NT2/D1 (cell line): Measurements from ENCODE around the gene POR.

ENCODE experiments used
- DNase-seq: peaks from one replicate; pipeline ENCODE4 v3.0.0-alpha.2; 2011; ENCODE audit warnings: low read depth, low spot score
- H3K27me3 ChIP-seq: 2 replicates; pipeline ENCODE4 v1.6.0; 2011; ENCODE audit warnings: mild to moderate bottlenecking; ENCODE audit not compliant: insufficient read length, insufficient read depth
- H3K36me3 ChIP-seq: 2 replicates; pipeline ENCODE4 v1.6.1; 2011; ENCODE audit warnings: mild to moderate bottlenecking, low read length, mixed read lengths; ENCODE audit not compliant: insufficient read depth, insufficient read length
- H3K4me1 ChIP-seq: 2 replicates; pipeline ENCODE4 v1.5.1; 2011; ENCODE audit not compliant: insufficient read depth, insufficient read length
- H3K4me3 ChIP-seq: 2 replicates; pipeline ENCODE4 v1.5.1; 2011; ENCODE audit warnings: low read depth; ENCODE audit not compliant: insufficient read length
- H3K9ac ChIP-seq: 2 replicates; pipeline ENCODE4 v1.6.0; 2011; ENCODE audit warnings: low read depth; ENCODE audit not compliant: insufficient read length
- H3K9me3 ChIP-seq: 2 replicates; pipeline ENCODE4 v1.5.1; 2011; ENCODE audit warnings: mild to moderate bottlenecking, low read length; ENCODE audit not compliant: insufficient read depth
- SUZ12 ChIP-seq: IDR thresholded peaks from 2 replicates; pipeline ENCODE4 v1.6.1; 2011; ENCODE audit not compliant: insufficient read length, insufficient read depth; ENCODE audit errors: extremely low read depth
- YY1 ChIP-seq: IDR thresholded peaks from 2 replicates; pipeline ENCODE4 v1.6.1; 2011; ENCODE audit not compliant: insufficient read length, insufficient read depth
- ZNF274 ChIP-seq: IDR thresholded peaks from 2 replicates; pipeline ENCODE4 v1.6.1; 2011; ENCODE audit warnings: mild to moderate bottlenecking, low read depth, low read length

Gene POR

DNA sequence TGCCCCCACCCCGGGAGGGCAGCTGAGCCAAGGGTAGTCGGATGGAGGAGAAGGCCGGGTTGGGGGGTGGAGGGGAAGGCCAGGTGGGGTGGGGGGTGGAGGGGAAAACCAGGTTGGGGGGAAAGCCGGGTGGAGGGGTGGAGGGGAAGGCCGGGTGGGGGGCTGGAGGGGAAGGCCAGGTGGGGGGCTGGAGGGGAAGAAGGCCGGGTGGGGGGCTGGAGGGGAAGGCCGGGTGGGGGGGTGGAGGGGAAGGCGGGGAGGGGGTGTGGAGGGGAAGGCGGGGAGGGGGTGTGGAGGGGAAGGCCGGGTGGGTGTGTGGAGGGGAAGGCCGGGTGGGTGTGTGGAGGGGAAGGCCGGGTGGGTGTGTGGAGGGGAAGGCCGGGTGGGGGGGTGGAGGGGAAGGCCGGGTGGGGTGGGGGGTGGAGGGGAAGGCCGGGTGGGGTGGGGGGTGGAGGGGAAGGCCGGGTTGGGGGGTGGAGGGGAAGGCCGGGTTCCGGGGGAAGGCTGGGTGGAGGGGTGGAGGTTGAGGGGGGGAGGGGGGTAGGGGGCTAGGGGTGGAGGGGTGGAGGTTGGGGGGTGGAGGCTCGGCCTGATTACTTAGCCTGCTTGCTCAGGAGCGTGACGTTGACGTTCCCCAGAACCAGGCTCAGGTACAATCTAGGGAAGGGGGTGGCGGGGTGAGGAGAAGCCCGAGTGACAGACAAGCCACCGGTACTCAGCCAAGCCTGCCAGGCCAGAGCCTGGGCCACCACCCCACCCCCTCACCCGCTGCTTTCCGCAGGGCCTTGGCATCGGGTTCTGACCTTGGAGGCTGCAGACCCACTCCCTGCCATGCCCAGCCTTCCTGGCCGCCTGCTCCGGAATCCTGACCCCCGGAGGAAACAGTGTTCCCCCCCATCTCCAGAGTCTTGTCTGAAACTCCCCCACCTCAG lies 73.9 kb downstream of the POR start:
- Histone ChIP-seq H3K9me3 (no peaks in the 10 kb centered on the region), H3K9ac (no peak overlapping the region), H3K36me3 (peaks cover 41% of the 10 kb centered on the region), H3K27me3 (no peaks in the 10 kb centered on the region), H3K4me3 (no peak overlapping the region), H3K4me1 (peaks cover 19% of the 10 kb centered on the region)
- TF ChIP-seq ZNF274 (no peak), YY1 (no peak), SUZ12 (no peak)
- DNase-seq: no peak

DNA sequence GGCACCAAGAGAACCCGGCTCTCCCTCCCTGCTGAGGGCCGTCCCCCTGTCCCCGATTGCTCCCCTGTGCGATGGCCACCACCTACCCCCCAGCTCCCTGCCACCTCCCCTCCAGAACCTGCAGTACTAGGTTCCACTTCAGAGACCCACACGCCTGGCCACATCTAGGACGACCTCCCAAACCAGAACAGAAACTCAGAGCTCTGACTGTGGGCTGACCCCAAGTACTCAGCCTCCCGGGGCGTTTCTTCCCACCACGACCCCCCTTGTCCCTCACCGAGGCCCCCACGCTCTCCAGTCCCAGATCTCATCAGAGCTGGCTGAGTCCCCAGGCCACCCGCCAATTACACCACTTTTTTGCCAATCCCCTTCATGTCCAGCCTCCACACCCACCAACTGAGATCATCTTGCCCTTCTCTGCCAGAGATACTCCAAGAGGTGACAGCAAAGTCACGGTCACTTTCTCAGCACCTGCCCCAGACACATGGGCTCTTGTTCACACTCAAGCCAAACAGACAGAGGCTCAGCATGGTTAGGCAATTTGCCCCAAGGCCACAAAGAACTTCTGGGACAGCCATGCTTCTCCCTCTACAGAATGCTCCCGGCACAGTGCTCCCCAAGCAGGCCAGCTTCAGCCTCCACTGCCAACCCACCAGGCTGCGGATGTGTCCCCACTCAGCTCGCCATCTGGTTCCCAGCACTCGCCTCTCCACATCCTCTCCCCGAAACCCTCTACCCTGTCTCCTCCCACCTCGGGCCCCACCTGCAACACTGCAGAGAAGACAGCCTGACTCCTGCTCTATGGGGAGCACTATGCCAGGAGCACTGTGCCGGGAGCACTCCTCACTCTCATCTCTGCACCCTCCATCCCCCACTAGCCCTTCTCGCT lies 74.8 kb downstream of the POR start:
- TF ChIP-seq SUZ12: no peak
- TF ChIP-seq ZNF274: no peak
- TF ChIP-seq YY1: no peak
- no peak overlapping the region for H3K4me3 ChIP-seq
- H3K9ac ChIP-seq: no peak overlapping the region
- H3K27me3 ChIP-seq: no peaks in the 10 kb centered on the region
- H3K9me3 ChIP-seq: no peaks in the 10 kb centered on the region
- DNase-seq: no peak
- H3K36me3 ChIP-seq: peaks cover 35% of the 10 kb centered on the region
- H3K4me1 ChIP-seq: peaks cover 19% of the 10 kb centered on the region

DNA sequence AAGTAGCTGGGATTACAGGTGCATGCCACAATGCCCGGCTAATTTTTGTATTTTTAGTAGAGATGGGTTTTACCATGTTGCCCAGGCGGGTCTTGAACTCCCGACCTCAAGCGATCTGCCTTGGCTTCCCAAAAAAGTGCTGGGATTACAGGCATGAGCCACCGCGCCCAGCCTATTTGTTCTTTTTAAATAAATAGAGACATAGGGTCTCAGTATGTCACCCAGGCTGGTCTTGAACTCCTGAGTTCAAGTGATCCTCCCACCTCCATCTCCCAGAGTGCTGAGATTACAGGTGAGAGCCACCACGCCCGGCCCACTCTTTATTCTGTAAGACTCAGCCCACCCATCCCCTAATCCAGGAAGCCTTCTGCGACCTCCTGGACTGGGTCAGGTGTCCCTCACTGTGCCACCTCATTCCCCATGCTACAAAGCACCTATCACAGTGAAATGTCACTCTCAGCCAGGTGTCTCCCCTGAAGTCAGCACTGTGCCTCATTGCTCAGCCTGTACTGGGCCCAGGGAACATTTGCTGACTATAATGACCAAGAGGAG lies 76.7 kb downstream of the POR start:
- Histone ChIP-seq H3K4me1 (peaks cover 23% of the 10 kb centered on the region), H3K4me3 (no peak overlapping the region), H3K9ac (no peak overlapping the region), H3K9me3 (no peaks in the 10 kb centered on the region), H3K27me3 (no peaks in the 10 kb centered on the region), H3K36me3 (peaks cover 35% of the 10 kb centered on the region)
- DNase-seq: no peak
- no peak for TF ChIP-seq ZNF274
- TF ChIP-seq YY1: no peak
- TF ChIP-seq SUZ12: no peak

DNA sequence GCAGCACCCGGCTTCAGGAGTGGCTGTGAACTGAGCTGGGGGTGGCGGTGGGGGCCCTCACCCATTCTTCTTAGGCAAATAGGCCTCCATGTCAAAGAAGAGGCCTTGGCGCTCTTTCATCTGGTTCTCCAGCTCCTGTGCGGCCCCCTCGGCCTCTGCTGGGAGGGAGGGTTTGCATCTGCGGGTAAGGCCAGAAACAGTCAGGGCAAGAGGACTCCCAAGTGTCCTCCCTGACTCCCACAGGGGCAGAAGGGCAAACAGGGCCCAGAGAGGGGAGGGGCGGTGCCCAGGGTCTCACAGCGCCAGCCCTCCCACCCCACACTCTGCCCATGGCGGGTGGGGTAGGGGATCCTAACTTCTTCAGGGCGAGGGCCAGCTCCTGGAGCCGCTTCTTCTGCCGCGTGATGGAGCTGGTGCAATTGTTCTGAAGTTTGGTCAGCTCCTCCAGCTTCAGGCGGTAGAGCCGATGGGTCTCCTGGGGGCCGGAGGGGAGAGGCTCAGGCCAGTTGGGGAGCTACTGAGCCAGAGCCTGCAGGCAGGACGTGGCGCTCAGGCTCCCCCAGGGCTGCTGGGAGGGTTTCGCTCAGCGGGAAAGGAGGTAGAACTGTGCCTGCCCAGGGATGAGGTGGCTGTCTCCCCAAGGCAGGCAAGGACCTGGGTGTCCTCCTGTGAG lies 77.3 kb downstream of the POR start:
- H3K27me3 ChIP-seq: no peaks in the 10 kb centered on the region
- H3K4me1 ChIP-seq: peaks cover 23% of the 10 kb centered on the region

DNA sequence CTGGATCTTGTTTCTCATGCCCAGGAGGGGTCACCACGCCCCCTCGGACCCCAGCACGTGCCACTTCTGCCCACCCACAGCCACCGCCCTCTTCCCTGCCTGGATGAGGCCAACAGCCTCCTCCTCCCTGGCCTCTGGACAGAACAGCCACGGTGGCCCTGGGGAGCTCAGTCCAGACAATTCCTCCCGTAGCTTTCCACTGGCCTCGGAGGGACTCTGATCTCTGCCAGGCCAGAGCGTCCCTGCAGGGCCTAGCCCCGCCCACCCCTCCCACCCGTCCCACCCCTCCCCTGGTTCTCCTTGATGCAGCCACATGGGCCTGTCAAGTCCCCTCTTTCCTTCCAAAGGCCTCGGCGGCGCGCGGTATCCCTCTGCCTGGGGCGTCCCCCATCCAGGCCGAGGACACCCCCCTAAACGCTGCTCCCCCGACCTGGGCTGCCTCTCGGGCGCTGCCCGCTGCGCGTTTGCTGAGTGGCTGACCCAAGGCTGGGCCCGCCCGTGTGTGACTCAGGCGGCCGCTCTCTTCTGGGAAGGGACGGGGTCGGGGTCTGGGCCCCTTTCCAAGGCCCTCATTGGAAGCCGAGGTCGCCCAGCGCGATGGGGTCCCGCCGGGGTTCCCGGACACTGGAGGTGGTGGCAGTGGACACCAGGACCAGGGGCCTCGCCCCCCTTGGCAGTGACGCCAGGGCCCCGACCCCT lies 78.9 kb downstream of the POR start:
- H3K36me3 ChIP-seq: peaks cover 27% of the 10 kb centered on the region
- peak overlapping the region; percentile 77 for H3K4me3 ChIP-seq
- no peaks in the 10 kb centered on the region for H3K27me3 ChIP-seq
- no peak for TF ChIP-seq YY1
- TF ChIP-seq SUZ12: no peak
- TF ChIP-seq ZNF274: no peak
- H3K4me1 ChIP-seq: peaks cover 23% of the 10 kb centered on the region
- no peak for DNase-seq
- no peaks in the 10 kb centered on the region for H3K9me3 ChIP-seq
- H3K9ac ChIP-seq: peak overlapping the region; percentile 80

More for the DNA sequence above, 77.3 kb downstream of the POR start:
- TF ChIP-seq ZNF274: no peak
- no peak for TF ChIP-seq SUZ12
- TF ChIP-seq YY1: no peak
- Histone ChIP-seq H3K4me3 (no peak overlapping the region), H3K36me3 (peaks cover 36% of the 10 kb centered on the region), H3K9me3 (no peaks in the 10 kb centered on the region), H3K9ac (no peak overlapping the region)
- DNase-seq: no peak

DNA sequence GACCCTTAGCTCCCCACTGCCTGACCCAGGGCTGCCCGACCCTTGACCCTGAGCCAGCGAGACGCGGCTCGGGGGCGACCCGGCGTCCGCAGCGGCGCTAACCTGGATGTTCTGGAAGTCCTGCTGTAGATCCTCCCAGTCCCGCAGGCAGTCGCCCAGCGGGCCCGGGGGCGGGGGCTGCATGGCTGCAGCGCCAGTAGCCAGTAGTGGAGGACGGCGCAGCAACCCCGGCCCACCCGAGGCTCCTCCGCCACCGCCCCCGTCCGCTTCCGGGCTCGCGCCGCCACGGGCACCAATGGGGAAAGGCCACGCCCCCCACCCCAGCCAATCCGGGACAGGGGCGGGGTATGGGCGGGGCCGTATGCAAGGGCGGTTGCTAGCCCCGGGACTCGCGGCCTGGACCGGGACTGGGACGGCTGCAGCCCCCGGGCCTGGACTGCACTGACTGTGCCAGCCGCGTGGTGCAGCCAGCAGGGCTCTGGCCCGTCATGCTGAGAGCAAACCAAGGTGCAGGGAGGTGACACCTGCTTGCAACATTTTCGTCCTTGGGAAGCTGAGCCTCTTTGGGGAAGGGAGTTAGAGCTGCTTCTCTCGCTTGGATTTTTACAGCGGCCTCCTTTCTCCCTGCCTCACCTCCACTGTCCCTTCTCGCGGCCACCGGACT lies 79.6 kb downstream of the POR start, which contains the start of gene TMEM120A:
TMEM120A (minus strand) TSS at position 208 of the 664 bp plus-strand sequence; CDS start at position 183, 25 bp downstream.
- Histone ChIP-seq H3K4me3 (peak within 1 kb of the TSS; percentile 77), H3K9ac (peak within 1 kb of the TSS; percentile 80), H3K4me1 (peaks cover 18% of the 10 kb centered on the region), H3K9me3 (no peaks in the 10 kb centered on the region), H3K36me3 (peaks cover 27% of the 10 kb centered on the region), H3K27me3 (no peaks in the 10 kb centered on the region)
- DNase-seq: peak; percentile 86
- TF ChIP-seq SUZ12 (no peak), ZNF274 (no peak), YY1 (no peak)
